ENCODE results near the gene KCNC4.

- TF ChIP-seq POLR2A (IDR thresholded peaks at IDR 0.05) (no peak), CTCF (IDR thresholded peaks at IDR 0.05) (no peak)
These were observed 10.2 kb downstream of the KCNC4 start for GRCh38 chr1:110220324-110220723.

Measured in stomach (tissue), 4 donors.